CD14-positive monocyte (primary cell): ENCODE data around the gene DMPK. TPM values are rescaled to one million over a fixed set of nuclear protein-coding genes. Genes with fewer than 3 reads are reported as not detected.

Experiments
- DNase-seq, 3 donors: peaks; one replicate each; pipeline ENCODE4 v3.0.0-alpha.2; 2011 to 2022
- H2AFZ ChIP-seq: 2 replicates; pipeline ENCODE4 v1.6.0; 2012; ENCODE audit warnings: mild to moderate bottlenecking, low read depth, low read length, inconsistent platforms; ENCODE audit not compliant: insufficient read depth, poor library complexity, severe bottlenecking
- H3K27ac ChIP-seq, 2 donors: 1 replicate in 1 of 2; 2 replicates in 1 of 2; pipeline ENCODE4 v1.5.1; 2012 to 2013; ENCODE audit warnings: low read length in 2 of 2, control low read depth in 1 of 2, inconsistent platforms in 1 of 2, low read depth in 1 of 2, mild to moderate bottlenecking in 1 of 2
- H3K27me3 ChIP-seq, 2 donors: one replicate each; pipeline versions ENCODE4 v1.6.0 to v1.6.1; 2011 to 2013; ENCODE audit warnings: low read length in 2 of 2; ENCODE audit not compliant: control insufficient read depth in 2 of 2, insufficient read depth in 2 of 2
- H3K36me3 ChIP-seq, 2 donors: replicated peaks in 1 of 2; 1 replicate in 1 of 2; 2 replicates in 1 of 2; pipeline versions ENCODE4 v1.5.1 to v1.6.1; 2012 to 2013; ENCODE audit warnings: low read length in 2 of 2, control low read depth in 1 of 2, inconsistent platforms in 1 of 2, mild to moderate bottlenecking in 1 of 2; ENCODE audit not compliant: insufficient read depth in 2 of 2, control insufficient read depth in 1 of 2
- H3K4me1 ChIP-seq, 2 donors: 1 replicate in 1 of 2; 2 replicates in 1 of 2; pipeline versions ENCODE4 v1.5.1 to v1.6.1; 2012 to 2013; ENCODE audit warnings: low read length in 2 of 2, control low read depth in 1 of 2, inconsistent platforms in 1 of 2, mild to moderate bottlenecking in 1 of 2, moderate library complexity in 1 of 2; ENCODE audit not compliant: insufficient read depth in 2 of 2, control insufficient read depth in 1 of 2
- H3K4me2 ChIP-seq: replicated peaks from 2 replicates; pipeline ENCODE3; 2012; ENCODE audit warnings: low read length, moderate library complexity, mild to moderate bottlenecking; ENCODE audit not compliant: poor library complexity, severe bottlenecking; ENCODE audit errors: extremely low read depth
- H3K4me3 ChIP-seq, 3 experiments: fragments of 200-600 bp in 1 of 3; sonication (generic) in 1 of 3; replicated peaks in 1 of 3; 1 replicate in 2 of 3; 2 replicates in 1 of 3; pipeline ENCODE4 v1.5.1; 2011 to 2013; ENCODE audit warnings: low read length in 3 of 3, mild to moderate bottlenecking in 3 of 3, control low read depth in 2 of 3, low read depth in 2 of 3, inconsistent platforms in 1 of 3, moderate library complexity in 1 of 3
- H3K79me2 ChIP-seq: 2 replicates; pipeline ENCODE4 v1.6.0; 2012; ENCODE audit warnings: mild to moderate bottlenecking, control low read depth, inconsistent platforms, low read length, moderate library complexity; ENCODE audit not compliant: insufficient read depth
- H3K9ac ChIP-seq: 2 replicates; pipeline ENCODE4 v1.6.0; 2017; ENCODE audit warnings: low read length, mild to moderate bottlenecking; ENCODE audit not compliant: insufficient read depth, poor library complexity, severe bottlenecking
- H3K9me3 ChIP-seq, 2 donors: replicated peaks in 1 of 2; 1 replicate in 1 of 2; 2 replicates in 1 of 2; pipeline versions ENCODE4 v1.5.1 to v1.6.1; 2012 to 2013; ENCODE audit warnings: low read length in 2 of 2, control low read depth in 1 of 2; ENCODE audit not compliant: control insufficient read depth in 1 of 2, insufficient read depth in 1 of 2
- H4K20me1 ChIP-seq: 2 replicates; pipeline ENCODE4 v1.6.0; 2012; ENCODE audit warnings: mild to moderate bottlenecking, low read length, control low read depth, moderate library complexity; ENCODE audit not compliant: insufficient read depth
- H3K27ac Mint-ChIP-seq, 7 donors: one replicate each; pipeline ENCODE4 v1.8.0; 2020; ENCODE audit warnings: mild to moderate bottlenecking in 7 of 7, mixed read lengths in 7 of 7, moderate library complexity in 6 of 7, inconsistent platforms in 2 of 7
- H3K27me3 Mint-ChIP-seq, 3 donors: one replicate each; pipeline ENCODE4 v1.8.0; 2021 to 2022; ENCODE audit warnings: low read depth in 3 of 3, mild to moderate bottlenecking in 3 of 3, mixed read lengths in 3 of 3, moderate library complexity in 3 of 3, inconsistent platforms in 1 of 3
- H3K36me3 Mint-ChIP-seq, 2 donors: one replicate each; pipeline ENCODE4 v1.8.0; 2020; ENCODE audit warnings: mixed read lengths in 2 of 2, inconsistent platforms in 1 of 2, mild to moderate bottlenecking in 1 of 2
- H3K4me1 Mint-ChIP-seq: one replicate; pipeline ENCODE4 v1.8.0; 2020; ENCODE audit warnings: mild to moderate bottlenecking, mixed read lengths
- H3K4me3 Mint-ChIP-seq, 2 donors: one replicate each; pipeline ENCODE4 v1.8.0; 2020; ENCODE audit warnings: mild to moderate bottlenecking in 2 of 2, mixed read lengths in 2 of 2, moderate library complexity in 1 of 2
- H3K9me3 Mint-ChIP-seq, 7 donors: one replicate each; pipeline ENCODE4 v1.8.0; 2020 to 2022; ENCODE audit warnings: mixed read lengths in 7 of 7, mild to moderate bottlenecking in 6 of 7, moderate library complexity in 6 of 7, inconsistent platforms in 2 of 7
- CTCF ChIP-seq: fragments of 200-600 bp; IDR thresholded peaks from one replicate; pipeline ENCODE4 v1.8.0; 2022; ENCODE audit warnings: antibody characterized with exemption, mild to moderate bottlenecking
- WGBS: methylation state at CpG from one replicate; pipeline ENCODE4 v1.1.5; 2013; ENCODE audit warnings: missing lambda C conversion rate; ENCODE audit not compliant: insufficient coverage; 5-methylcytosine and 5-hydroxymethylcytosine counted together
- intact Hi-C, 2 donors: fragments of 100-400 bp; cut with micrococcal nuclease; formaldehyde crosslinking; loops; one replicate each; pipeline versions ENCODE4 v1.15.0 to v1.15.1; 2023
- polyA plus RNA-seq, 3 donors: library from polyadenylated mRNA; depleted of rRNA in 1 of 3; unstranded in 2 of 3; stranded (reverse) in 1 of 3; fragments of 300-500 nt in 2 of 3; fragments of >200 nt in 1 of 3; fragmentation: Illumina TruSeq in 2 of 3; gene quantifications; 1 replicate in 2 of 3; 2 replicates in 1 of 3; pipeline ENCODE4 v1.2.3, GENCODE V29; 2012 to 2021

The DMPK gene
- polyA plus RNA-seq, 3 donors: 0.17 to 3.8 TPM; not detected in 1

- intact Hi-C loops: no loop called here
- no peak overlapping the region for H3K4me3 ChIP-seq
- peaks cover 0 to 6% of the 10 kb centered on the region in 2 donors for H3K9me3 ChIP-seq
- no peak for DNase-seq
- peak overlapping the region in 1 of 2 donors; percentile 66 for H3K4me3 Mint-ChIP-seq
- peaks cover 4 to 6% of the 10 kb centered on the region in 2 donors for H3K36me3 Mint-ChIP-seq
- H3K9me3 Mint-ChIP-seq: peaks cover 0 to 13% (median 0%) of the 10 kb centered on the region in 7 donors
- peaks cover 54% of the 10 kb centered on the region for H4K20me1 ChIP-seq
- no peak overlapping the region for H3K27ac ChIP-seq
- no peak overlapping the region for H3K27ac Mint-ChIP-seq
- peaks cover 11 to 48% of the 10 kb centered on the region in 2 donors for H3K27me3 ChIP-seq
- H3K79me2 ChIP-seq: no peaks in the 10 kb centered on the region
- peaks cover 56 to 73% (median 63%) of the 10 kb centered on the region in 3 donors for H3K27me3 Mint-ChIP-seq
- H3K36me3 ChIP-seq: peaks cover 2 to 5% of the 10 kb centered on the region in 2 donors
- peaks cover 17% of the 10 kb centered on the region for H3K4me1 Mint-ChIP-seq
- WGBS: 96% methylated on average over 9 of the region's 12 CpGs
- TF ChIP-seq CTCF: no peak
- no peak overlapping the region for H3K4me2 ChIP-seq
- H3K9ac ChIP-seq: no peak overlapping the region
- peaks cover 22% of the 10 kb centered on the region in 2 donors for H3K4me1 ChIP-seq
- no peak overlapping the region for H2AFZ ChIP-seq
Measured at GRCh38 chr19:45814166-45814780, 32.0 kb upstream of the DMPK start.

- Histone ChIP-seq H2AFZ (no peak overlapping the region), H4K20me1 (peaks cover 38% of the 10 kb centered on the region), H3K79me2 (no peaks in the 10 kb centered on the region), H3K4me2 (no peak overlapping the region), H3K36me3 (no peaks in the 10 kb centered on the region), H3K27ac (no peak overlapping the region), H3K9ac (no peak overlapping the region), H3K4me3 (no peak overlapping the region), H3K4me1 (peaks cover 23 to 24% of the 10 kb centered on the region in 2 donors), H3K27me3 (peaks cover 11 to 57% of the 10 kb centered on the region in 2 donors), H3K9me3 (peaks cover 0 to 6% of the 10 kb centered on the region in 2 donors)
- no peak for TF ChIP-seq CTCF
- peaks cover 73 to 86% (median 80%) of the 10 kb centered on the region in 3 donors for H3K27me3 Mint-ChIP-seq
- H3K9me3 Mint-ChIP-seq: peaks cover 0 to 13% (median 0%) of the 10 kb centered on the region in 7 donors
- H3K4me1 Mint-ChIP-seq: peaks cover 18% of the 10 kb centered on the region
- peak overlapping the region in 1 of 7 donors; percentile 50 for H3K27ac Mint-ChIP-seq
- intact Hi-C loops: no loop called here
- no peak for DNase-seq
- H3K4me3 Mint-ChIP-seq: peak overlapping the region in 1 of 2 donors; percentile 61
- peaks cover 0 to 1% of the 10 kb centered on the region in 2 donors for H3K36me3 Mint-ChIP-seq
- 96% methylated on average over 6 of the region's 6 CpGs for WGBS
Measured at GRCh38 chr19:45812297-45812696, 30.0 kb upstream of the DMPK start.
